HG03025 (cell line): ENCODE measurements around the gene RFX2.
"Not testable (repeated sequence)": the region's sequence is repeated elsewhere in the genome, so short reads cannot be mapped to it uniquely, and the experiment has no call there.

Experiments
- ATAC-seq: cut with Tn5 transposase; IDR thresholded peaks from one replicate; pipeline ENCODE4 v1.9.1; 2021; ENCODE audit warnings: mild to moderate bottlenecking, moderate library complexity; ENCODE audit not compliant: unreplicated experiment, low FRiP score

RFX2 gene

DNA sequence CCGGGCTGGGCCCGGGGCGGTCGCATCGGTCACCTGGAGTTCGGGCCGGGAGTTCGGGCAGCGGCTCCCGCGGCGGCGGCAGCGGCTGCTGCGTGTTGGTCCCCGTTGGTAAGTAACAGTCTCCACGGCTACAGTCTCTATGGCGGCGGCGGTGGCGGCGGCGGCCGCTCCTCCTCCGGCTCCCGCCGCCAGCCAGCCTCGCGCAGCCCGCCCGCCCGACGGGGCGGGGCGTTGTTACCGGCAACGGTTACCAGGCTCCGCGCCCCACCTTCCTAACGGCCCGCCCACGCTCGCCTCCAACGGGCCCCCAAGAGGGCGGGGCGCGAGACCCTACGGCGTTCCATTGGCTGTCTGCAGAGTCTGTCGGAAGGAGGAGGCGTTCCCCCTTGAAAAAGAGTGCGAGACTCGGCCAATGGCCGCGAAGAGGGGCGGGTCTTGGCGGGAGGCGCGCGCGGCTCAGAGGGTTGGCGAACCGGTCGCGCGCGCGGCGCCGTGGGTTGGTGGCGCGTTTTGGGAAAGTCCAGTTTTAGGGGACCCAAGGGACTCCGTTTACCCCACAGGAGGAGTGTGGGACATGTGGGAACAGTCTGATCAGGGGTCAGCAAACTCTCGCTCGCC is at the start of gene RFX2:
Gene RFX2, minus strand, starts transcription at position 141 of the 618 bp plus-strand sequence. CDS start 63,004 bp downstream, outside the sequence.
- ATAC-seq, result peak; percentile 89

DNA sequence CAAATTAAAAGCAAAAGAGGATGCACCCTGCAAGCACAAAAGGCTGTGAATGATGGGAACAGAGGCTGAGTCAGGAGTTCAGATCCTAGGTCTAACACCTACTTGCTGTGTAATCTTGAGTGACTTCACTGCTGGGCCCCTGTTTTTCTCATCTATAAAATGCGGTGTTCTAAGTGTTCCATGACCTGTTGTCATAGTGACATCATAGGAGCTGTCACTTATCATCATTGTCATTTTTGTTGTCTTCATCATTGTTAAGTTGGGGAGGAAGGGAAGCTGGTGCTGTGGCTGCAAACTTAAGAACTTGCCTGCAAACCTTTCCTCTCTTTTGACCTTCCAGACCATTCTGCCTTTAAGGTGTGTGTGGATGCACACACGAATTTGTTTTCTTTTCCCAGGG is 45.7 kb upstream of the RFX2 start:
- ATAC-seq, result no peak

DNA sequence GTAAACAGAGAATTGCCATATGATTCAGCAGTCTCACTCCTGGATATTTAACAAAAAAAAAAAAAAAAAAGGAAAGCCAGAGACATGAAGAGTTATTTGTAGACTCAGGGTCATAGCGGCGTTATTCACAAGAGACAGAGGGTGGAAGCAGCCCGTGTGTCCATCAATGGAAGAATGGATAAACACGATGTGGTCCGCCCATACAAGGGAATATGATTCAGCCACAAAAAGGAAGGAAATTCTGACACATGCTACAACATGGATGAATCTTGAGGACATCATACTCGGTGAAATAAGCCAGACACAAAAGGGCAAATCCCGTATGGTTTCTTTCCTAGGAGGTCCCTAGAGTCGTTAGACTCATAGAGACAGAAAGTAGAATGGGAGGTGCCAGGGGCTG is 40.0 kb upstream of the RFX2 start:
- no peak for ATAC-seq

GRCh38 chr19:6141217-6141616 is 30.9 kb upstream of the RFX2 start:
- ATAC-seq, result no peak

DNA sequence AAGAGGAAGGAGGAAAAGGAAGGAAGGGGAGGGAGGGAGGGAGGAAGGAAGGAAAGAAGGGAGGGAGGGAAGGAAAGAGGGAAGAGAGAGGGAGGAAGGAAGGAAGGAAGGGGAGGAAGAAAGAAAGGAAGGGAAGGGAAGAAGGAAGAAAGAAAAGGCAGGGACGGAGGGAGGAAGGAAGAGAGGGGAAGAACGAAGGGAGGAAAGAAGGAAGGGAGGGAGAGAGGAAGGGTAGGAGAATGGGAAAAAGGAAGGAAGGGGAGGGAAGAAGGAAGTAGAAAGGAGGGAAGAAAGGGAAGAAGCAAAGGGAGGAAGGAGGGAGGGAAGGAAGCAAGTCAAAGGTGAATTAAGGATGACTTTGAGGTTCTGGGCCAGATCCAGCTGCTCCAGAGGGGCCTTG is 28.2 kb upstream of the RFX2 start:
- no peak for ATAC-seq

DNA sequence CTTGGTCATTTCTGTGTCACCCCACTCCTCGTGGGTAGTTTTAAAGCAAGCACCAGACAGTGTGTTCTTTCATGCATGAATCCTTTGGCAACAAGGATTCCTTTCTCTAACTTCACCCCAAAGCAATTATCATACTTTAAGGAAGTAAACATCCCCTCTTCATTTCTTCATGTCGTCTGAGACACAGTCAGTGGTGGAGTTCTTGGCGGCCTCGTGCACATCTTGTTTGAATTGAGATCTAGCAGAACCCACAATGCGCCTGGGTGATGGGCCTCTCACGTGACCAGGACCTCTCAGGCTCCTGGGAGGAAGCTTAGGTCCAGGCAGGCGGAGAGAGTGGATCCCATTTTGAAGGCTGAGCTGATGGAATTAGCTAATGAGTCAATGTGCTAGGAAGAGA is 27.8 kb upstream of the RFX2 start:
- no peak for ATAC-seq

- ATAC-seq, result no peak
These were observed 22.9 kb upstream of the RFX2 start for GRCh38 chr19:6133231-6133630.

DNA sequence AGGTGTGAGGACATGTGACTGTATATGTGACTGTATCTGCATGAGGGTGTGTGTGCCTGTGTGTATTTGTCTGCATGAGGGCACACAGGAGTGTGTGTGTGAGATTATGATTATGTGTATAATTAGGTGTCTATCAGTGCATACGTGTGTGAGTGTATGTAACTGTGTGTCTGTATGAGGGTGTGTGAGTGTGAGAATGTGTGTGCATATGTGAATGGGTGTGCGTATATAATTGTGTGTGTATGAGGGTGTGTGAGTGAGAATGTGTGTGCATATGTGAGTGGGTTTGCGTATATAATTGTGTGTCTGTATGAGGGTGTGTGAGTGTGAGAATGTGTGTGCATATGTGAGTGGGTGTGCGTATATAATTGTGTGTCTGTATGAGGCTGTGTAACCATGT is 22.2 kb upstream of the RFX2 start:
- no peak for ATAC-seq

- no peak for ATAC-seq
These were observed 17.5 kb upstream of the RFX2 start for GRCh38 chr19:6127716-6128335.

DNA sequence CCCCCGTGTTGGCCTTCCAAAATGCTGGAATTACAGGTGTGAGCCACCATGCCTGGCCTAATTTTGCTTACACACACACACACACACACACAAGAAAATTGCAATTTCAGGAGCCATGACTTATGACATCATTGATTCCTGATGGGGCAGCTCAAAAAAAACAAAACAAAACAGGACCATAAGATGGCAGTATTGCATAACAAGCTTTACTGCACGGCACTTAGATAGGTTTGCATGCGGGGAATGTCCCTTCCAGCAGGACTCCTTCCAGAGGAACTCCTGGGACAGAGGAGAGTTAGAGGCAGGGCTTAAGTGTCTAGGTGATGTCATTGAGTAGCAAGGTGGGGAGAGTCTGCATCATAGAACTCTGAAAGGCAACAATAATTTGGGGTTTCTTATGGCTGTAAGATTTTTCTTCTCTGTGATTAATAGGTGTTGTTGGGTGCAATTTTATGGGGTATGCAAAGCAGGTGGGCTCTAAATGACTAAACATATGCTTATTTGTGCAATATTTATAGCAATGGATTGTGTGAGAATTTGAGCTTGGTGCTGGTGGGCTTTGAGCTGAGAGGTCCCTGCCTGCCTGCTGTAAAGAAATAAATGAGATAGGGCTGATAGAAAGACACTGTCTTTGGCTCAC is 16.2 kb upstream of the RFX2 start:
- ATAC-seq, result no peak

DNA sequence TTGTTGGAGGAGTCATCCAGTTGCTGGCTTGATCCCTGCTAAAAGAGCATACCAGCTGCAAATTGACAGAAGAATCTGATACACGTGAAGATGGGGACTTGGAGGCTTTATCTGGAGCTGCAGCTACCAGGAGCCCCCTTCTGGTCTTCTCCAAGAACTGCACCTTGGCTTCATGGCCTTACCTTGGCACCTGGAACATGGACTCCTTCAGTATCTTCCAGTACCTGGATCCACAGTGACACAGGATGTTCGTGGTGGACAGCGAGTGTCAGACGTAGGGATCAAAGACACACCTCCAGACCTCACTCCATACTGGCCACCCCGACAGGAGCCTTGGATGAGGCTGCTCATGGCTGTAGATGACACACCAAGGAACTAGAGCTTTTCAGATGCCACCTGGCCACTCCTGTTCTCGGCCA is 15.3 kb upstream of the RFX2 start:
- ATAC-seq, result no peak

- no peak for ATAC-seq
These were observed 8.7 kb upstream of the RFX2 start for GRCh38 chr19:6119031-6119430.

DNA sequence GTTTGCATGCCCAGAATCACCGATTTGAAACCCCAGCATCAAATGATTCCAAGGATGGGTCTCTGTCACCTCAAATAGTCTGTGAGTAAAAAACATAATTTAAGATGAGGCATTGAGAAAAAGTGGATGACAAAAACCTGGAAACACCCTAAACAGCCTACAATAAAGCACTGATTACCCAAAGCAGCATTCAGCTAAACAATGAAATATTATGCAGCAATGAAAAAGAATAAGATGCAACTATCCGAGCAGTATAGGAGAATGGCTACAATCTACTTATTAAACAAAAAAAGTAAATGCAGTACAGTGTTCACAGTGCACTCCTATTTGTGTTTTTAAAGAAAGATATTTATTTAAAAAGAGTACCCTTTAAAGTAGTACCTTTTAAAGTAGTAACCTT is 7.7 kb upstream of the RFX2 start:
- no peak for ATAC-seq

- no peak for ATAC-seq
These were observed 7.2 kb upstream of the RFX2 start for GRCh38 chr19:6117534-6117933.

- ATAC-seq, result no peak
These were observed 6.6 kb upstream of the RFX2 start for GRCh38 chr19:6116749-6117430.

- no peak for ATAC-seq
These were observed 5.7 kb upstream of the RFX2 start for GRCh38 chr19:6115992-6116391.

DNA sequence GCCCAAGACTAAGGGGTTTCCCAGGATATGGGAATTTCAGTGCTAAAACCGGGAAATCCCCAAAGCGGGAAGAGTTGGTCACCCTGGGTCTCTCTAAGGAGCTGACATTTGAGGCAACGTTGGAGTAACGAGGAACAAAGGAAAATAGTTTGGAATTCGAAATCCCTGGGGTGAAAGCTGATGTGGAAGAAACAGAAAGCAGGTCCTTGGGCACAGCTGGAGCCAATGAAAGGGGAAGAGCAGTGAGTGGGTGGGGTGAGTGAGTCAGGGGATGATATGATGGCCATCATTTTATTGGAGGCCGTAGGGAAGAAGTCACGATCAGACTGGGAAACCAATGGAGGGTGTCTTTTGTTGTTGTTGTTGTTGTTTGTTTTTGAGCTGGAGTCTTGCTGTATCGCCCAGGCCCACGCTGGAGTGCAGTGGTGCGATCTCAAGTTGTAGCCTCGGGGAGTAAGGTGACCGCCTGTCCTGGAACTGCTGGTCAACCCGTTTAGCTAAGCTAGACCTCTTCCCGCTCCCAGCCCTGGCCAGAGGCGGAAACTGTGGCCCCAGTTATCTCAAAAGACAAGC is 3.4 kb upstream of the RFX2 start:
- ATAC-seq, result no peak

DNA sequence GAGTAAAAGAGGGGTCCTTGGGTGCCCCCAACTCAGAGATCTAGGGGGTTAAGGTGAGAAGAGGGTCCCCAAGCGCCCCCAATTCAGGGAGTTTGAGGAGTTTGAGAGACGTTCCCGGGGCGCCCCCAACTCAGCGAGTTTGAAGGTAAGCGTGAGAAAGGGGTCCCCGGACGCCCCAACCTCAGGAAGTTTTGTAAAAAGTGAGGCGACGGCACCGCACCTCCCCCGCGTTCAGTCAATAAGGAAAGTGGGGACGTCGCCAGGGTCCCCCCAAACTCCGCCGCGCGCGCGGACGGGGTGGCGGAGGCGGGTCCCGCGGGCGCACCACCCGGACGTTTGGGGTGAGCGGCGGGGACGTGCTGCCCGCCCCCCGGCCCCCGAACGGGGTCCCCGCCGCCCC is 353 bp downstream of the RFX2 start:
- ATAC-seq, result no peak

DNA sequence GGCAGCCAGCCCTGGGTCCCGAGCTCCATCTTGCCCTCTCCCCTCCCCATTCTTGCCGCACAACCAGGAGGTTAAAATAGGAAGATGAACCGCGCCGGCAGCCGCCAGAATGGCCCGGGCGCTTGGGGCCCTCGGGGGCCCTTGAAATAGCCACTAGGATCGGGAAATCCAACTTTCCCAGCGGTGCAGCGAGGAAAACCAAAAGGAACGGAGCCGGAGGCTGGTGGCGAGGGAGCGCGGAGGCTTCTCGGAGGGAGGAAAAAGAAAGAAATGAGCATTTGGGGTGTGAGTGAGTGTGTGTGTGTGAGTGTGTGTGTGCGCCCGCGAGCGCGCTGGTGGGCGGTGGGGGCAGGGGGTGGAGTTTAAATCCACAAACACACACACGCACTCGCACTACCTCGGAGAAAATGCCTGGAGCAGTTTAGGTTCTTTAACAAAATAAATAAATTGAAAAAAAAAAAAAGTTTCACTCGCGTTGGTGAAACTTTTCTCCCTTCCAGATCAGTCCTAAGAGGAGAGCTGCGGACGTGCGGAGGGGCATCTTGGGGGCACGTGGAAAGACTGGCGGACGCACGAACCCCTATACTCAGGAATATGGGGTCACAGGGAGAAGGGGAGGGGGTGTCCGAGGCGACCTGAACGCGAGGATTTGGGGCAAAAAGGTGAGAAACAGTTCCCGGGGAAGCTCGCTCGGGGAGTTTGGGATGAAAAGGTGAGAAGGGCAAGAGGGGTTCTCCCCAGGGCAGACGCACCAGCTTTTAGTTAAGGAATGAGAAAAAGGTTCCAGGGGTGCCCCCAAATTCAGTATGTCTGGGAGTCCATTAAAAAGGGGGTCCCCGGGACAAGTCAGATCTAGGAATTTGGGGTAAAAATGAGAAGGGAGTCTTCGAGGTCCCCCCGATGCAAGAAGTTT is 1.3 kb downstream of the RFX2 start:
- ATAC-seq, result no peak

GRCh38 chr19:6106643-6107294 is 3.5 kb downstream of the RFX2 start:
- not testable (repeated sequence) for ATAC-seq
